ENCODE results near the gene ANXA11.
"Not testable (repeated sequence)": the region's sequence is repeated elsewhere in the genome, so short reads cannot be mapped to it uniquely, and the experiment has no call there.

Gene ANXA11

DNA sequence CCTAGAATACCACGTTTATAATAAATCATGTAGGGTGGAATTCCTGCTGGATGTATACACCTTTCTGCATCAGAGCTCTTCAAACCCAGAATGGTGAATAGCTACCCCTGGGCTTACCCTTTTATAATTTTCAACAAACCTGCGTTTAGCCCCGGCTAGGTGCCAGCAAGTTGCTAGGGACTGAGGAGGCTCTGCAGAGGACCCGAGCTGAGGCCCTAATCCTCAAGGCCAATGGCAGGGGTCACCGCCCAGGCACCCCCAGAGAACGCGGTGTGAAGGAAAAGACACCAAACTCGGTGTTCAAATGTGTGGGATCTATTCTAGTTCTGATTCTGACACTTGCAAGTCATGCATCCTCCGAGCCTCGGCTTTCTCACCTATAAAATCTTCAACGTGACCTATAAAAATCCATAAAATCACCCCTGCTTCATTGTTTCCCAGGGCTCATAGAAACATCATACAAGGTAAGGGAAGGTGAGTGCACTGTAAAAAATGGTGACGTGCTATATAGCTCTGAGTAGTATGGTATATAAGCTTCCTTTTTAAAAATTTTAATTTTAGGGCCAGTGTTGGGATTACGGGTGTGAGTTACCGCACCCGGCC, 2.5 kb upstream of the ANXA11 start:
- no peak for DNase-seq (ENCODE audit: low spot score)

- no peak for DNase-seq (ENCODE audit: low spot score)
These were observed 929 bp upstream of the ANXA11 start for GRCh38 chr10:80206277-80206655.

GRCh38 chr10:80204677-80205476, 460 bp downstream of the ANXA11 start:
- no peak for DNase-seq (ENCODE audit: low spot score)

- DNase-seq (ENCODE audit: low spot score) = no peak
These were observed 1.3 kb downstream of the ANXA11 start for GRCh38 chr10:80203835-80204676.

DNA sequence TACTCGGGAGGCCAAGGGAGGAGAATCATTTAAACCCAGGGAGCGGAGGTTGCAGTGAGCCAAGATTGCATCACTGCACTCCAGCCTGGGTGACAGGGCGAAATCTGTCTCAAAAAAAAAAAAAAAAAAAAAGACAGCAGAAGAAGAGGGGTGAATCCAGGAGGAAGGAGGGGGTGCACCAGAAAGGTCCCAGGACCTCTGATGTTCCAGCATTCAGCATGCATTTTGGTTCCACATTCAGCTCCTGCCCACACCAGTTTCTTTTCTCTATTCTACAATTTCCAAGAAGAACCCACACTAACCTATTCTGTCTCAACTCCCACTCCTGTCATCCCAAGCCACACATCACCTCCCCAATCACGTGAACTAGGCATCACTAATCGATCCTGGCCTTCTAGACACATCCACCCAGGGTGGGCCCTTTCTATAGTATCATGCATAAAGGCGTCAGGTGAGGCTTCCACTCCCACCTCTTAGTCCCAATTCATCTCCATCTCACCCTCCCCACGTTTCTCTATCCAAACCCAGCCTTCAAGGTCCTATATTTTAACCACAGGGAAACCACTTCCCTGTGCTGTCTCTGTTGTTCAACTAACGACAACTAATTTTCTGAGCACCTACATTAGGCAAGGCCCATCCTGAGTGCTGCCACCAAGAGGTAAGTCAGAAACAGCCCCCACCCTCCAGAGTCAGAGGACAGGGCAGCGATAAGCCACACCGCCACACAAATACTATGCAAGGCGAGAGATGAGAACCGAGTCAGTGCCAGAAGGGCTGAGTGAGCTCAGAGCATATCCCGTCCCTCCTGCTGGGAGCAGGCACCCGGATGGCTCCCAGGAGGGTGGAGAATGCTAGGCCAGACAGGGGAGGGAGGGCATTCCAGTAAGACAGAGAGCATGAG, 2.2 kb downstream of the ANXA11 start:
- DNase-seq (ENCODE audit: low spot score) = peak; percentile 81

DNA sequence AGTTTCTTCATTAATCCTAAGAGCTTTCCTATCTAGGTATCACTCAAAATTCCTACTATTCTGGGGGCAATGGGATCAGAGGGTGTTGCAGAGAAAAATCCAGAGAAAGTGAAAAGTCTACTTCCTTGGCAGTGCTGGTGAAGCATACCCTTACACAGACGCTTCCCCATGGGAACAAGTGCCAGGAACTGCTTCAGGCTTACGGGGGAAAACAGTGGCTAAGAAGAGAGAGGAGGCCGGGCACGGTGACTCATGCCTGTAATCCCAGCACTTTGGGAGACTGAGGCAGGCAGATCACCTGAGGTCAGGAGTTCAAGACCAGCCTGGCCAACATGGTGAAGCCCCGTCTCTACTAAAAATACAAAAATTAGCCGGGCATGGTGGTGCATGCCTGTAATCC, 2.8 kb downstream of the ANXA11 start:
- DNase-seq (ENCODE audit: low spot score) = not testable (repeated sequence)

DNA sequence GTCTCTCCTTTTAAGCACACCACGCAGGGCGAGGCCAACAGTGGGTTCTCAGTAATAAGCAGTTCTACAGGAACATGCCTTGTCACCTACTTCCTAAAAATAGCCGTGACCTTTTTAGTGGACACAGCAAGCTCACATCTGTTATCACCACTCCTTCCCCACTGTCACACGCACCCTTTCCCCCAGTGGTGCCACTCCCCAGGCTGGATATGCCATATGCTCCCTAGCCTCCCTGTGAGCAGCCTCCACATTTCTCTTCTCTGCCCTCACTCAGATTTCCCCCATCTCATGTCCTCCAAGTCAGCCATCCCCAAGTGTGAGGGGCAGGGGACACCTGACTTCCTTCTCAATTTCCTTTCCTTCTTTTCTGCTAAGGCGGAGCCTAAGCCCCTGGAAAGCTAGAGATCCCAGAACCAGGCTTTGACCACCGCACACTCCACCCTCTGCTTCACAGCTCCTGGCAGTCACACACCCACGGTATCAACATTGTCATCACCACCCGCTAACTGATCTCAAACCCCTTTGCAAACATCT, 3.7 kb downstream of the ANXA11 start:
- DNase-seq (ENCODE audit: low spot score) = no peak

GRCh38 chr10:80200687-80201086, 4.7 kb downstream of the ANXA11 start:
- DNase-seq (ENCODE audit: low spot score) = no peak

DNA sequence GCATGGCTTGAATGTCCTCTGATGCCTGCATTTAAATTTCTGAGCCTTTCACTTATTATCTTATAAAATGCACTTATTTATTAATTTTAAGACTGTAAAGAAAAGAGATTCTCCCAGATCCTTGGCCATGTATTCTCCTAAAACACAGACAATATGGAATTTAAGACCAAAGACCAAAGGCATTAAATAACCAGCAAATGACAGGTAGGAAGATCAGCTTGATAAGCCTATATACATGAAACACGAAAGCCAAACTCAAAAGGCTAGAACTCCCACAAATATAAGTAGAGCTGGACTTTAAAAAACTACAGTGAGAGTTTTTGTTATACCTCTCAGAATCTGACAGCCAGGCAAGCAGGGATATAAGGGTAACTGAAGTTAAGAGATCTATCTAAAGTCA, 5.1 kb downstream of the ANXA11 start:
- no peak for DNase-seq (ENCODE audit: low spot score)

DNA sequence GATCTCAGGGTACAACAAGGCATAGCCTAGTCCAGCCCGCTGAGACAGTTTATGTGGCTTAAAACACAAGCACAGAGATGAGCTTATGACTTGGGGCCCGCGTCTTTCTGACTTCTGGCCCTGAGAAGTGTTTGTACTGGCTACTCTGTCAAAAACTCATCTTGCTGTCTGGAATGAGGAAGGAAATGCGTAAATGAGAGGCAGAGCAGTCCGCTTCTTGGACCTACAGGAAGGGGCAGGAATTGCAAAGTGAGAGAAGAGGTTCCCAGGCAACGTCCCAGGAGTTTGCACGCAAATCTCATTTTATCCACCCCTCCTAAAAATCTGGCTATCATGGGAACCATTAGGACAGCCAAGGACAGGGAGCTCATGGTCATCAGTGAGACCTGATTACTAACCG, 5.5 kb downstream of the ANXA11 start:
- DNase-seq (ENCODE audit: low spot score) = no peak

DNA sequence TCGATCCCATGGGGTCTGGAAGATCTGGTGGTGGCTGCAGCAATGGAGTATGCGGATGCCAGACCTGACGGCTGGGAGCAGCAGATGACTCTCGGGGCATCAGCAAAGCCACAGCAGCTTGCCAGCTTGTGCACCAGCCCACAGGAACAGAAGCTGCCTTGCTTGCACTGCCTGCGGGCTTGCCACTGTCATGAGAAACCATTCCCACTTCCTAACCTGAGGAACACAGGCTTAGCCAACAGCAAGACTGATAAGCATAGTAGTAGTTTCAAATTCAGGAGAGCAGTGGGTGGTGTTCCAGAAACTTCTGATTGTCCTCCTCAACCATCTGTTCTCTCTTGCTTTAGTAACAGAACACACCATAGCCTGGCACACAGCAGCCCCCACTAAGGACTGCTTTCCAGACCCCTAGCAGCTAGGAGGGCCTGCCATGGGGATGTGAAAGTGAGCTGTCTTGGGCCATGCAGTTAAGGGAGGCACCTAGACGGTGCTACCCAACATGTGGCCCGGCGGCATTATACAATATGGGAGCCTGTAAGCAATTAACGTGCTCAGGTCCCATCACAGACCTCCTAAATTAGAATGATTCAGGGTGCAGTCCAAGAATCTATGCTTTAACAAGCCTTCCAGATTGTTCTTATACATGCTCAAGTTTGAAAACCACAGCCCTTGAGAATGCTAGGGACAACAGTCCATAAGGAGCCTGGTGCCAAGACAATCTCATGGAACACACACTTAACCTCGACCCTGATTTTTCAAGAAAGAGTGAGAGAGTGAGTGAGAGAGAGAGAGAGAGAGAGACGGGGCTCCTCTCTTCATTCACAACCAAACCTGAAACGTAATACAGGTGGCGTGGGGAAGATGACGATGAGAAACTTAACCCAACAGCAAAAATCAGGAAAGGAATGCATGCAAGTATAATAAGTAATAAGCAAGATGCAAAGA, 7.1 kb downstream of the ANXA11 start:
- DNase-seq (ENCODE audit: low spot score) = no peak

DNA sequence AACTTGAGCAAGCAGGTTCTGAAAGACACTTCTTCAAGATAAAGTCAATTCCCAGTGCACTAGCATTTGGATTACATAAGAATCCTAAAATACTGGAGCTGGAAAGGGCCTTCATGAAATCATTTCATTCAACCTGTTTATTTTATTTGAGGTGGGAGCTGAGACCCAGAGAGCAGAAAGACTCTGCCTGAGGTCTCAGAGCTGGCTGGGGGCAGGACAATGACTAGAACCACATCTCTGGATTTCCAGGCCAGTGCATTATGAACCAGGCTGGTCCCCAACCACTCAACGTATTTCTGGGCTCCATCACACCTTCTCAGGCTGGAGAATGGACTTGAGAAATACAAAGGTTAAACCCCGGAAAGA, 8.4 kb downstream of the ANXA11 start:
- no peak for DNase-seq (ENCODE audit: low spot score)

GRCh38 chr10:80196270-80196949, 8.9 kb downstream of the ANXA11 start:
- peak; percentile 83 for DNase-seq (ENCODE audit: low spot score)

GRCh38 chr10:80195046-80195574, 10.2 kb downstream of the ANXA11 start:
- DNase-seq (ENCODE audit: low spot score) = no peak

DNA sequence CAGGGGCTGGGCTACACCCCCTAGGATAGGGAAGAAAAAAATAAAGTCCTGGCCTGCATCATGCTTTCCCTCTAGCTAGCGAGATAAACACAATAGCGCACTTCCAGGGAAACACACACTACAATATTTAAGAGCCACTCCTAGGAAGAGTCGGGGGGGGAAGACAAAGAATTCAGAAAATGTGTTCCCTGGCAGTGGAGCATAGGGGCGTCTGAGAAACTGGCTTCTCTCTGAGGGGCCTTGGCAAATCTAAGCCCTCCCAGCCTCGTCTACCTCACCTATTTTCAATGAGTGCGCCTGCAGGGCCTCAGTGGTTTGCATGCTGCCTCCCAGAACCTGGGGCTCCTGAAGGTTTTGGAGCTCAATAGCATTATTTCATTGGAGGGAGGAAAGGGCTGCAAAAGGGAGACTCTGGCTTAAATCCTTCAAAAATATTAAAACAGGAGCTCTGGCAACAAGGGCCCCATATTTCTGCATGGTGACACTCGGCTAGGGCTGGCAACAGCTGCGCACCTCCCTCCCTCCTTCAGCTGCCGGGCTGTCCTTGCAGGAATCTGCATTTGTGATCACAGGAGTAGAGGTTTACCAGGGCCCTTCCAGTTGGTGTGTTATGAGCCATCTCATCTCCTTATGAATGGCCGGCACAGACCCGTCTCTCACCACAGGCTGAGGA, 10.8 kb downstream of the ANXA11 start:
- DNase-seq (ENCODE audit: low spot score) = no peak

DNA sequence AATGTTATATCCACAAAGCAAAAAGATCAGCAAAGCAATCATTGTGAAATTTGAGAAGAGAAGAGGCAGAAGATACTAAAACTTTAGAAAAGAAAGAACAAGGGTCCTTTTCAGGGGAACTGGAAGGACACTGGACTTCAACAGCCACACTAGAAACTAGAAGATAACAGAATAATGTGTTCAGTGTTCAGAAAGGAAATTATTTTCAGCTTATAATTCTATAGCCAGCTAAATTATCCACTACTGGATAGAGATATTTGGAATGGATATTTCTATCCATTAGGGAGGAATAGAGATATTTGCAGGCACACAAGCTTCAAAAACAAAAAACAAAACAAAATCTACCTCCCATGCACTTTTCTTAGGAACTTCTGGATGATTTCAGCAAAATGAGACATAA, 12.8 kb downstream of the ANXA11 start:
- DNase-seq (ENCODE audit: low spot score) = no peak

GRCh38 chr10:80191589-80192270, 13.6 kb downstream of the ANXA11 start:
- DNase-seq (ENCODE audit: low spot score) = no peak

DNA sequence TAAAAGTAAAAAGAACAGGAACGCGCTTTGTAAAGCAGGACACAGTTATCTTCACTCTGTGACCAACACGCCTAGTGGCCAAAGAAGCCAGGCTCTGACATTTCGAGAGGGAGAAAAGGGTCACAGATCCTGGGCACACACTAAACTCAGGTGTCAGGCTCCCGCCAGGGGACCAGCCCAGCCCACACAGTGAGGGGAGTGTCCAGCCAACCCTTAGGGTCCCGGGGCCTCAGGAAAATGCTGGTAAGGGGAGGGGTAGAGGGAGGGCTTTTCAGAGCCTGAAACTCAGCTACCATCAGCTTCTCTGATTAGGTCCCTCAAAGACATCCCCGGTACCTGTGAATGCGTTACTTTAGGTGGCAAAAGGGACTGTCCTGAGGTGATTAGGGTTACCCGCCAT, 16.6 kb downstream of the ANXA11 start:
- DNase-seq (ENCODE audit: low spot score) = no peak

Measured in activated CD4-positive, alpha-beta T cell treated with anti-CD3 and anti-CD28 coated beads, Interleukin-2, Interleukin-4, amounts not matched to agents 100 ng/mL and 50 ng/mL, durations not matched to agents 16 hours and 8 hours (primary cell).